H1 (cell line): ENCODE results near the gene NPSR1. TPM values are rescaled to one million over a fixed set of nuclear protein-coding genes. Genes with fewer than 3 reads are reported as not detected.

ENCODE experiments used
- CTCF ChIA-PET: fragments of 300-600 bp; sonication (Branson Sonifier 250); formaldehyde crosslinking; loops from one replicate; lab custom pipeline; 2021; ENCODE audit not compliant: partially characterized antibody; lab: Charles Lee
- POLR2A ChIA-PET: fragments of 300-600 bp; sonication (Branson Sonifier 250); formaldehyde crosslinking; loops from one replicate; lab custom pipeline; 2021; ENCODE audit warnings: inconsistent platforms; ENCODE audit not compliant: partially characterized antibody; lab: Charles Lee
- DNase-seq, 2 experiments: peaks; one replicate each; pipeline versions ENCODE4 v3.0.0 to v3.0.0-alpha.2; 2010 to 2022; ENCODE audit warnings: low spot score in 2 of 2, low read depth in 1 of 2, mixed read lengths in 1 of 2
- FAIRE-seq: peaks from 2 replicates; lab custom pipeline; 2011; peaks lifted over from hg19 to GRCh38; lab: Jason Lieb, UNC
- H2AFZ ChIP-seq: 2 replicates; pipeline ENCODE4 v1.8.1; 2012; ENCODE audit warnings: low read length, inconsistent platforms
- H2AK5ac ChIP-seq: 2 replicates; pipeline ENCODE4 v1.6.1; 2013; ENCODE audit warnings: low read depth, low read length
- H2BK120ac ChIP-seq: replicated peaks from 2 replicates; pipeline ENCODE3; 2013; ENCODE audit warnings: low read depth, low read length, inconsistent platforms
- H2BK12ac ChIP-seq: 2 replicates; pipeline ENCODE4 v1.6.1; 2013; ENCODE audit warnings: low read depth, low read length
- H2BK15ac ChIP-seq: 2 replicates; pipeline ENCODE4 v1.6.1; 2013; ENCODE audit warnings: low read length
- H2BK20ac ChIP-seq: 2 replicates; pipeline ENCODE4 v1.6.1; 2013; ENCODE audit warnings: low read length
- H2BK5ac ChIP-seq: 2 replicates; pipeline ENCODE4 v1.6.1; 2013; ENCODE audit warnings: low read depth, low read length
- H3K14ac ChIP-seq: 2 replicates; pipeline ENCODE4 v1.6.1; 2013; ENCODE audit warnings: inconsistent platforms; ENCODE audit not compliant: insufficient read length
- H3K18ac ChIP-seq: 2 replicates; pipeline ENCODE4 v1.6.1; 2013; ENCODE audit warnings: low read length; ENCODE audit errors: extremely low read depth
- H3K23ac ChIP-seq: 2 replicates; pipeline ENCODE4 v1.6.1; 2013; ENCODE audit warnings: inconsistent platforms; ENCODE audit not compliant: insufficient read length
- H3K23me2 ChIP-seq: 2 replicates; pipeline ENCODE4 v1.6.1; 2013; ENCODE audit warnings: low read depth, low read length
- H3K27ac ChIP-seq: 2 replicates; pipeline ENCODE4 v1.6.1; 2011; ENCODE audit warnings: low read depth, low read length, inconsistent platforms
- H3K27me3 ChIP-seq, 4 experiments: replicated peaks in 1 of 4; 1 replicate in 1 of 4; 2 replicates in 3 of 4; pipeline versions ENCODE4 v1.6.1 to v1.8.1; 2011 to 2013; ENCODE audit warnings: low read length in 3 of 4, mild to moderate bottlenecking in 3 of 4, inconsistent platforms in 2 of 4, mixed read lengths in 2 of 4, moderate library complexity in 1 of 4; ENCODE audit not compliant: control insufficient read depth in 3 of 4, insufficient read depth in 3 of 4; ENCODE audit errors: extremely low read depth in 1 of 4
- H3K36me3 ChIP-seq, 4 experiments: 2 replicates each; pipeline versions ENCODE4 v1.6.1 to v1.8.1; 2011 to 2013; ENCODE audit warnings: mild to moderate bottlenecking in 4 of 4, low read length in 3 of 4, moderate library complexity in 2 of 4, control low read depth in 1 of 4, inconsistent platforms in 1 of 4; ENCODE audit not compliant: insufficient read depth in 4 of 4, control insufficient read depth in 2 of 4
- H3K4ac ChIP-seq: replicated peaks from 2 replicates; pipeline ENCODE3; 2013; ENCODE audit warnings: low read length, low read depth, mixed read lengths, inconsistent platforms; ENCODE audit not compliant: insufficient read length
- H3K4me1 ChIP-seq, 4 experiments: replicated peaks in 1 of 4; 1 replicate in 1 of 4; 2 replicates in 3 of 4; pipeline versions ENCODE4 v1.6.1 to v1.8.1; 2011 to 2013; ENCODE audit warnings: low read length in 3 of 4, inconsistent platforms in 2 of 4, mixed read lengths in 1 of 4; ENCODE audit not compliant: insufficient read depth in 4 of 4, control insufficient read depth in 3 of 4
- H3K4me2 ChIP-seq, 2 experiments: 2 replicates each; pipeline versions ENCODE4 v1.6.1 to v1.8.1; 2011 to 2013; ENCODE audit warnings: low read depth in 2 of 2, low read length in 2 of 2, control low read depth in 1 of 2, inconsistent platforms in 1 of 2, mild to moderate bottlenecking in 1 of 2; ENCODE audit not compliant: insufficient read depth in 1 of 2
- H3K4me3 ChIP-seq, 4 experiments: fragments of 200-600, 300-600 bp in 1 of 4; sonication (generic), shearing (Covaris generic), sonication (Bioruptor Twin) in 1 of 4; 2 replicates each; pipeline versions ENCODE4 v1.5.1 to v1.8.1; 2011 to 2016; ENCODE audit warnings: low read length in 4 of 4, low read depth in 3 of 4, control low read depth in 2 of 4, inconsistent platforms in 2 of 4, mild to moderate bottlenecking in 2 of 4, mixed read lengths in 1 of 4, moderate library complexity in 1 of 4; ENCODE audit not compliant: insufficient read depth in 2 of 4; ENCODE audit errors: extremely low read depth in 1 of 4
- H3K56ac ChIP-seq: replicated peaks from 2 replicates; pipeline ENCODE3; 2013; ENCODE audit warnings: low read depth, mild to moderate bottlenecking, mixed read lengths, low read length, inconsistent platforms; ENCODE audit not compliant: insufficient read length
- H3K79me1 ChIP-seq: 2 replicates; pipeline ENCODE4 v1.6.1; 2013; ENCODE audit warnings: low read depth, low read length, control low read depth
- H3K79me2 ChIP-seq, 2 experiments: 2 replicates each; pipeline versions ENCODE4 v1.6.1 to v1.8.1; 2012 to 2013; ENCODE audit warnings: low read length in 2 of 2, mild to moderate bottlenecking in 2 of 2, inconsistent platforms in 1 of 2; ENCODE audit not compliant: insufficient read depth in 2 of 2, control insufficient read depth in 1 of 2
- H3K9ac ChIP-seq, 4 experiments: replicated peaks in 1 of 4; 1 replicate in 1 of 4; 2 replicates in 3 of 4; pipeline versions ENCODE4 v1.6.1 to v1.8.1; 2011 to 2013; ENCODE audit warnings: low read depth in 3 of 4, low read length in 3 of 4, control low read depth in 2 of 4, mild to moderate bottlenecking in 2 of 4, moderate library complexity in 2 of 4, inconsistent platforms in 1 of 4; ENCODE audit errors: extremely low read depth in 1 of 4
- H3K9me3 ChIP-seq, 2 experiments: 2 replicates each; pipeline versions ENCODE4 v1.6.1 to v1.8.1; 2012 to 2013; ENCODE audit warnings: mild to moderate bottlenecking in 2 of 2, moderate library complexity in 2 of 2, control low read depth in 1 of 2, inconsistent platforms in 1 of 2, low read depth in 1 of 2, low read length in 1 of 2, mixed read lengths in 1 of 2; ENCODE audit not compliant: insufficient read depth in 2 of 2
- H4K20me1 ChIP-seq, 2 experiments: replicated peaks in 1 of 2; 2 replicates each; pipeline versions ENCODE3 to v1.8.1; 2011 to 2013; ENCODE audit warnings: inconsistent platforms in 2 of 2, low read length in 2 of 2, mild to moderate bottlenecking in 1 of 2; ENCODE audit not compliant: insufficient read depth in 2 of 2, control insufficient read depth in 1 of 2
- H4K5ac ChIP-seq: 2 replicates; pipeline ENCODE4 v1.6.1; 2013; ENCODE audit warnings: low read length, low read depth, mixed read lengths, inconsistent platforms; ENCODE audit not compliant: insufficient read length
- H4K8ac ChIP-seq: 2 replicates; pipeline ENCODE4 v1.8.0; 2013; ENCODE audit warnings: mild to moderate bottlenecking, moderate library complexity, low read length, inconsistent platforms; ENCODE audit not compliant: insufficient read depth; ENCODE audit errors: extremely low read depth
- H4K91ac ChIP-seq: replicated peaks from 2 replicates; pipeline ENCODE3; 2013; ENCODE audit warnings: low read length, mixed read lengths, inconsistent platforms; ENCODE audit not compliant: insufficient read length
- ATF3 ChIP-seq: IDR thresholded peaks from 2 replicates; pipeline ENCODE4 v1.6.1; 2011; ENCODE audit warnings: low read depth, mild to moderate bottlenecking, low read length; ENCODE audit not compliant: insufficient read depth
- BACH1 ChIP-seq: IDR thresholded peaks from 2 replicates; pipeline ENCODE4 v1.6.1; 2012; ENCODE audit warnings: low read length, improper control_type of control experiment
- CREB1 ChIP-seq: IDR thresholded peaks from 2 replicates; pipeline ENCODE4 v1.6.1; 2012; ENCODE audit warnings: inconsistent platforms
- EGR1 ChIP-seq: IDR thresholded peaks from 2 replicates; pipeline ENCODE4 v1.6.1; 2011; ENCODE audit warnings: low read depth, low read length, borderline replicate concordance
- POLR2A ChIP-seq, 2 experiments: IDR thresholded peaks; 1 replicate in 1 of 2; 2 replicates in 1 of 2; pipeline ENCODE4 v1.6.1; 2011; ENCODE audit warnings: low read depth in 2 of 2, low read length in 2 of 2, mild to moderate bottlenecking in 2 of 2; ENCODE audit errors: control extremely low read depth in 1 of 2
- RBBP5 ChIP-seq: IDR thresholded peaks from 2 replicates; pipeline ENCODE4 v1.7.1; 2012; ENCODE audit warnings: low read depth, mild to moderate bottlenecking, inconsistent platforms, low read length, moderate library complexity, borderline replicate concordance
- SP1 ChIP-seq: IDR thresholded peaks from 2 replicates; pipeline ENCODE4 v1.6.1; 2011; ENCODE audit warnings: low read depth, low read length
- SP2 ChIP-seq: IDR thresholded peaks from 2 replicates; pipeline ENCODE4 v1.6.1; 2012; ENCODE audit warnings: mild to moderate bottlenecking, low read length, inconsistent platforms
- TAF1 ChIP-seq: IDR thresholded peaks from 2 replicates; pipeline ENCODE4 v1.6.1; 2011; ENCODE audit warnings: mild to moderate bottlenecking, low read depth, low read length
- WGBS, 2 experiments: shearing (Covaris generic) in 1 of 2; methylation state at CpG; one replicate each; pipeline versions ENCODE4 v1.1.6 to v1.1.7; 2013 to 2015; ENCODE audit warnings: low lambda C conversion rate in 2 of 2, mixed read lengths in 2 of 2, inconsistent platforms in 1 of 2, low coverage in 1 of 2, missing lambda C conversion rate in 1 of 2; ENCODE audit not compliant: insufficient replicate concordance in 2 of 2, insufficient coverage in 1 of 2, insufficient read length in 1 of 2; ENCODE audit errors: extremely low coverage in 1 of 2, missing lambda C conversion rate in 1 of 2; 5-methylcytosine and 5-hydroxymethylcytosine counted together
- polyA plus RNA-seq, 7 experiments: library from polyadenylated mRNA; depleted of rRNA in 3 of 7; stranded (reverse) in 5 of 7; unstranded in 2 of 7; fragments of >200 nt in 5 of 7; fragments of 200-250 nt in 2 of 7; gene quantifications; 1 replicate in 5 of 7; 2 replicates in 1 of 7; 4 replicates in 1 of 7; pipeline versions ENCODE4 v1.2.1 to v1.2.3, GENCODE V29; 2011 to 2013; ENCODE audit warnings: missing spikeins in 2 of 7, mixed read lengths in 2 of 7
- total RNA-seq: library from RNA; stranded (reverse); fragmentation: NEBNext Ultra II Directional; extraction: Animal tissue kit (Norgen Biotek cat#: 25700); gene quantifications from 2 replicates; pipeline ENCODE4 v1.2.1, GENCODE V29; 2021

Gene NPSR1
- total and polyA plus RNA-seq, 2 of the 8 experiments (the other 6 are each of a cell fraction or from before 2014, with no cell fraction given), result not detected

- Histone ChIP-seq H4K5ac (no peak overlapping the region), H3K36me3 (no peaks in the 10 kb centered on the region), H3K27ac (no peak overlapping the region), H3K23me2 (no peaks in the 10 kb centered on the region), H3K79me1 (no peaks in the 10 kb centered on the region), H2BK12ac (no peak overlapping the region), H3K4me3 (no peak overlapping the region), H3K79me2 (no peaks in the 10 kb centered on the region), H4K20me1 (no peaks in the 10 kb centered on the region), H3K4me2 (no peak overlapping the region), H3K4me1 (peaks cover 0 to 7% (median 0%) of the 10 kb centered on the region in 4 experiments; a peak in 1 of 7 replicates), H3K23ac (no peak overlapping the region), H4K8ac (no peak overlapping the region), H2BK20ac (no peak overlapping the region), H3K14ac (no peak overlapping the region), H2BK15ac (no peak overlapping the region), H2BK120ac (no peak overlapping the region), H3K9me3 (no peaks in the 10 kb centered on the region), H2BK5ac (no peak overlapping the region), H3K9ac (no peak overlapping the region), H2AK5ac (no peak overlapping the region), H3K4ac (no peak overlapping the region), H3K56ac (no peak overlapping the region), H2AFZ (no peak overlapping the region), H3K18ac (no peak overlapping the region), H4K91ac (no peak overlapping the region), H3K27me3 (no peaks in the 10 kb centered on the region)
- no peak for TF ChIP-seq SP2
- no peak for TF ChIP-seq SP1
- no peak for TF ChIP-seq POLR2A (IDR thresholded peaks at IDR 0.05; ENCODE audit: control extremely low read depth in 1 of 2, low read depth in 2 of 2, low read length in 2 of 2)
- no peak for TF ChIP-seq RBBP5
- no peak for TF ChIP-seq EGR1
- no peak for TF ChIP-seq BACH1
- no peak for TF ChIP-seq TAF1
- TF ChIP-seq ATF3, result no peak
- no peak for TF ChIP-seq CREB1
- WGBS, 2 experiments, result 88% methylated on average over 2 of the region's 2 CpGs; no CpG with 5 or more reads in 1 of the 2 experiments
- DNase-seq, result no peak
- FAIRE-seq, result no peak
- CTCF ChIA-PET, result interaction anchor here (0.6 to 0.8 kb wide), 2 partner anchors 191 to 428 kb away, joined by 3 read pairs; no protein-coding TSS in a partner anchor
- POLR2A ChIA-PET, result no interaction called here
These were observed 91.4 kb downstream of the NPSR1 start for GRCh38 chr7:34749446-34749845.
